IPS DF 6.9 (cell line): ENCODE data around the gene SECISBP2L.

Source experiments
- DNase-seq: peaks from one replicate; pipeline ENCODE4 v3.0.0-alpha.2; 2013; ENCODE audit warnings: low read depth, low spot score
- H3K27ac ChIP-seq: one replicate; pipeline ENCODE4 v1.5.1; 2013; ENCODE audit warnings: low read length, control low read depth
- H3K27me3 ChIP-seq: 2 replicates; pipeline ENCODE4 v1.6.1; 2013; ENCODE audit warnings: mild to moderate bottlenecking, low read length; ENCODE audit not compliant: control insufficient read depth, insufficient read depth
- H3K36me3 ChIP-seq: 2 replicates; pipeline ENCODE4 v1.6.1; 2013; ENCODE audit warnings: low read length; ENCODE audit not compliant: control insufficient read depth, insufficient read depth
- H3K4me1 ChIP-seq: 2 replicates; pipeline ENCODE4 v1.6.1; 2013; ENCODE audit warnings: low read length; ENCODE audit not compliant: control insufficient read depth, insufficient read depth
- H3K4me3 ChIP-seq: 2 replicates; pipeline ENCODE4 v1.5.1; 2013; ENCODE audit warnings: mild to moderate bottlenecking, low read length
- H3K9me3 ChIP-seq: 2 replicates; pipeline ENCODE4 v1.6.1; 2013; ENCODE audit warnings: low read length, inconsistent platforms; ENCODE audit not compliant: control insufficient read depth, insufficient read depth
- WGBS: extraction: QIAGEN DNeasy Blood & Tissue Kit; methylation state at CpG from one replicate; pipeline ENCODE4 v1.1.7; 2013; ENCODE audit warnings: mixed read lengths, missing lambda C conversion rate; ENCODE audit not compliant: insufficient read length, insufficient coverage; 5-methylcytosine and 5-hydroxymethylcytosine counted together

The SECISBP2L gene

GRCh38 chr15:49036650-49037545 lies 9.3 kb downstream of the SECISBP2L start:
- no peak for DNase-seq
- H3K9me3 ChIP-seq = no peaks in the 10 kb centered on the region
- WGBS = no CpG with 5 or more reads among the region's 3 CpGs
- H3K4me3 ChIP-seq = no peak overlapping the region
- H3K27me3 ChIP-seq = no peaks in the 10 kb centered on the region
- no peaks in the 10 kb centered on the region for H3K36me3 ChIP-seq
- H3K27ac ChIP-seq = no peak overlapping the region
- no peaks in the 10 kb centered on the region for H3K4me1 ChIP-seq

- Histone ChIP-seq H3K36me3 (no peaks in the 10 kb centered on the region), H3K9me3 (no peaks in the 10 kb centered on the region), H3K27ac (no peak overlapping the region), H3K27me3 (no peaks in the 10 kb centered on the region), H3K4me1 (no peaks in the 10 kb centered on the region), H3K4me3 (no peak overlapping the region)
- WGBS = no CpG with 5 or more reads among the region's 2 CpGs
- DNase-seq = no peak
Observed at GRCh38 chr15:49035825-49036224, 10.4 kb downstream of the SECISBP2L start.

- WGBS = no CpG with 5 or more reads among the region's 5 CpGs
- Histone ChIP-seq H3K36me3 (no peaks in the 10 kb centered on the region), H3K4me1 (no peaks in the 10 kb centered on the region)
Observed at GRCh38 chr15:49032601-49033145, 13.6 kb downstream of the SECISBP2L start.

GRCh38 chr15:49031804-49032203 lies 14.4 kb downstream of the SECISBP2L start:
- WGBS = no CpG with 5 or more reads among the region's 2 CpGs
- H3K4me3 ChIP-seq = no peak overlapping the region

More at GRCh38 chr15:49032601-49033145, 13.6 kb downstream of the SECISBP2L start:
- Histone ChIP-seq H3K9me3 (no peaks in the 10 kb centered on the region), H3K27ac (no peak overlapping the region), H3K27me3 (no peaks in the 10 kb centered on the region), H3K4me3 (no peak overlapping the region)
- DNase-seq = no peak

GRCh38 chr15:49026700-49027099 lies 19.5 kb downstream of the SECISBP2L start:
- H3K9me3 ChIP-seq = no peaks in the 10 kb centered on the region
- no CpG with 5 or more reads among the region's 1 CpG for WGBS
- no peak overlapping the region for H3K27ac ChIP-seq
- H3K4me3 ChIP-seq = no peak overlapping the region
- DNase-seq = no peak
- H3K4me1 ChIP-seq = no peaks in the 10 kb centered on the region
- H3K36me3 ChIP-seq = no peaks in the 10 kb centered on the region
- no peaks in the 10 kb centered on the region for H3K27me3 ChIP-seq

More at GRCh38 chr15:49031804-49032203, 14.4 kb downstream of the SECISBP2L start:
- H3K4me1 ChIP-seq = no peaks in the 10 kb centered on the region
- H3K36me3 ChIP-seq = no peaks in the 10 kb centered on the region
- H3K9me3 ChIP-seq = no peaks in the 10 kb centered on the region
- H3K27ac ChIP-seq = no peak overlapping the region
- DNase-seq = no peak
- no peaks in the 10 kb centered on the region for H3K27me3 ChIP-seq

GRCh38 chr15:49024840-49025239 lies 21.4 kb downstream of the SECISBP2L start:
- Histone ChIP-seq H3K4me1 (no peaks in the 10 kb centered on the region), H3K27ac (no peak overlapping the region), H3K27me3 (no peaks in the 10 kb centered on the region), H3K9me3 (no peaks in the 10 kb centered on the region), H3K36me3 (no peaks in the 10 kb centered on the region), H3K4me3 (no peak overlapping the region)
- no peak for DNase-seq
- WGBS = no CpG with 5 or more reads among the region's 1 CpG

GRCh38 chr15:49023354-49023753 lies 22.9 kb downstream of the SECISBP2L start:
- no peaks in the 10 kb centered on the region for H3K9me3 ChIP-seq
- DNase-seq = no peak
- no peaks in the 10 kb centered on the region for H3K27me3 ChIP-seq

GRCh38 chr15:49015896-49016295 lies 30.4 kb downstream of the SECISBP2L start:
- DNase-seq = no peak
- WGBS = no CpG with 5 or more reads among the region's 2 CpGs
- Histone ChIP-seq H3K27ac (no peak overlapping the region), H3K27me3 (no peaks in the 10 kb centered on the region), H3K4me3 (no peak overlapping the region), H3K4me1 (no peaks in the 10 kb centered on the region), H3K36me3 (no peaks in the 10 kb centered on the region; the same call in 1 of the 2 replicates), H3K9me3 (no peaks in the 10 kb centered on the region)

More at GRCh38 chr15:49023354-49023753, 22.9 kb downstream of the SECISBP2L start:
- no peaks in the 10 kb centered on the region for H3K4me1 ChIP-seq
- no peak overlapping the region for H3K4me3 ChIP-seq
- no peak overlapping the region for H3K27ac ChIP-seq
- no CpG with 5 or more reads among the region's 3 CpGs for WGBS
- no peaks in the 10 kb centered on the region for H3K36me3 ChIP-seq

GRCh38 chr15:48999314-48999713 lies 46.9 kb downstream of the SECISBP2L start:
- Histone ChIP-seq H3K4me1 (no peaks in the 10 kb centered on the region), H3K27ac (no peak overlapping the region), H3K9me3 (no peaks in the 10 kb centered on the region), H3K27me3 (no peaks in the 10 kb centered on the region), H3K36me3 (peaks cover 3% of the 10 kb centered on the region; the same call in 1 of the 2 replicates), H3K4me3 (no peak overlapping the region)
- no CpG with 5 or more reads among the region's 2 CpGs for WGBS
- DNase-seq = no peak

- peaks cover 6% of the 10 kb centered on the region for H3K36me3 ChIP-seq
- no peak for DNase-seq
- no peak overlapping the region for H3K27ac ChIP-seq
- WGBS = no CpG with 5 or more reads among the region's 2 CpGs
- H3K4me1 ChIP-seq = no peaks in the 10 kb centered on the region
- no peaks in the 10 kb centered on the region for H3K9me3 ChIP-seq
- H3K4me3 ChIP-seq = no peak overlapping the region
- H3K27me3 ChIP-seq = no peaks in the 10 kb centered on the region
Observed at GRCh38 chr15:48996276-48996675, 50.0 kb downstream of the SECISBP2L start.
